SK-N-MC (cell line): ENCODE data around the gene POU6F2.

Experiments
- EZH2 ChIP-seq: fragments of 200-600 bp; sonication (generic); IDR thresholded peaks from one replicate; pipeline ENCODE4 v1.6.1; 2017; ENCODE audit warnings: antibody characterized with exemption
- FOXP2 ChIP-seq: optimal IDR thresholded peaks from 2 replicates; pipeline ENCODE3; 2011; ENCODE audit warnings: mild to moderate bottlenecking, moderate library complexity; ENCODE audit not compliant: insufficient read depth; ENCODE audit errors: extremely low read length, control extremely low read depth
- POLR2AphosphoS5 ChIP-seq: IDR thresholded peaks from 2 replicates; pipeline ENCODE4 v1.6.1; 2012; ENCODE audit warnings: mild to moderate bottlenecking, low read depth, low read length, borderline replicate concordance

- TF ChIP-seq EZH2: no peak
- TF ChIP-seq POLR2AphosphoS5: no peak
- TF ChIP-seq FOXP2: no peak
Measured at GRCh38 chr7:39417642-39418041, 439.9 kb downstream of the POU6F2 start.
